WTC11 (cell line): ENCODE data around the gene TMEM89.

Source experiments
- ESRRA ChIP-seq: sonication (generic); formaldehyde crosslinking; IDR thresholded peaks from 2 replicates; pipeline ENCODE4 v1.8.1; 2022; ENCODE audit warnings: mild to moderate bottlenecking, missing genetic modification reagents, borderline replicate concordance
- JUN ChIP-seq: sonication (generic); formaldehyde crosslinking; IDR thresholded peaks from 2 replicates; pipeline ENCODE4 v1.8.0; 2023; ENCODE audit warnings: mild to moderate bottlenecking, missing genetic modification reagents
- SMAD3 ChIP-seq: sonication (generic); formaldehyde crosslinking; IDR thresholded peaks from 2 replicates; pipeline ENCODE4 v1.8.0; 2022; ENCODE audit warnings: missing genetic modification reagents, mild to moderate bottlenecking, borderline replicate concordance
- TF ChIP-seq, protein P1 (sequence below): fragments of 250-450 bp; sonication (Bioruptor Pico); IDR thresholded peaks from 2 replicates; pipeline ENCODE4 v2.1.2; 2022; ENCODE audit warnings: mild to moderate bottlenecking, moderate library complexity
- TF ChIP-seq, protein P2 (sequence below): fragments of 200-600 bp; IDR thresholded peaks from 2 replicates; pipeline ENCODE4 v1.8.0; 2022; ENCODE audit warnings: antibody characterized with exemption
- TF ChIP-seq, protein P3 (sequence below): fragments of 250-450 bp; sonication (Bioruptor Pico); IDR thresholded peaks from 2 replicates; pipeline ENCODE4 v1.9.0; 2021; ENCODE audit warnings: mild to moderate bottlenecking, borderline replicate concordance
- TF ChIP-seq, protein P4 (sequence below): sonication (generic); formaldehyde crosslinking; IDR thresholded peaks from 2 replicates; pipeline ENCODE4 v1.8.0; 2022; ENCODE audit warnings: mild to moderate bottlenecking, missing genetic modification reagents

- TF ChIP-seq JUN = no peak
- TF ChIP-seq, protein P1, sequence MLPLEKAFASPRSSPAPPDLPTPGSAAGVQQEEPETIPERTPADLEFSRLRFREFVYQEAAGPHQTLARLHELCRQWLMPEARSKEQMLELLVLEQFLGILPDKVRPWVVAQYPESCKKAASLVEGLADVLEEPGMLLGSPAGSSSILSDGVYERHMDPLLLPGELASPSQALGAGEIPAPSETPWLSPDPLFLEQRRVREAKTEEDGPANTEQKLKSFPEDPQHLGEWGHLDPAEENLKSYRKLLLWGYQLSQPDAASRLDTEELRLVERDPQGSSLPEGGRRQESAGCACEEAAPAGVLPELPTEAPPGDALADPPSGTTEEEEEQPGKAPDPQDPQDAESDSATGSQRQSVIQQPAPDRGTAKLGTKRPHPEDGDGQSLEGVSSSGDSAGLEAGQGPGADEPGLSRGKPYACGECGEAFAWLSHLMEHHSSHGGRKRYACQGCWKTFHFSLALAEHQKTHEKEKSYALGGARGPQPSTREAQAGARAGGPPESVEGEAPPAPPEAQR (CRISPR knock-in tag) = no peak
- TF ChIP-seq SMAD3 (CRISPR knock-in tag) = no peak
- TF ChIP-seq ESRRA (CRISPR knock-in tag) = no peak
- TF ChIP-seq, protein P2, sequence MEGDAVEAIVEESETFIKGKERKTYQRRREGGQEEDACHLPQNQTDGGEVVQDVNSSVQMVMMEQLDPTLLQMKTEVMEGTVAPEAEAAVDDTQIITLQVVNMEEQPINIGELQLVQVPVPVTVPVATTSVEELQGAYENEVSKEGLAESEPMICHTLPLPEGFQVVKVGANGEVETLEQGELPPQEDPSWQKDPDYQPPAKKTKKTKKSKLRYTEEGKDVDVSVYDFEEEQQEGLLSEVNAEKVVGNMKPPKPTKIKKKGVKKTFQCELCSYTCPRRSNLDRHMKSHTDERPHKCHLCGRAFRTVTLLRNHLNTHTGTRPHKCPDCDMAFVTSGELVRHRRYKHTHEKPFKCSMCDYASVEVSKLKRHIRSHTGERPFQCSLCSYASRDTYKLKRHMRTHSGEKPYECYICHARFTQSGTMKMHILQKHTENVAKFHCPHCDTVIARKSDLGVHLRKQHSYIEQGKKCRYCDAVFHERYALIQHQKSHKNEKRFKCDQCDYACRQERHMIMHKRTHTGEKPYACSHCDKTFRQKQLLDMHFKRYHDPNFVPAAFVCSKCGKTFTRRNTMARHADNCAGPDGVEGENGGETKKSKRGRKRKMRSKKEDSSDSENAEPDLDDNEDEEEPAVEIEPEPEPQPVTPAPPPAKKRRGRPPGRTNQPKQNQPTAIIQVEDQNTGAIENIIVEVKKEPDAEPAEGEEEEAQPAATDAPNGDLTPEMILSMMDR = no peak
- TF ChIP-seq, protein P3, sequence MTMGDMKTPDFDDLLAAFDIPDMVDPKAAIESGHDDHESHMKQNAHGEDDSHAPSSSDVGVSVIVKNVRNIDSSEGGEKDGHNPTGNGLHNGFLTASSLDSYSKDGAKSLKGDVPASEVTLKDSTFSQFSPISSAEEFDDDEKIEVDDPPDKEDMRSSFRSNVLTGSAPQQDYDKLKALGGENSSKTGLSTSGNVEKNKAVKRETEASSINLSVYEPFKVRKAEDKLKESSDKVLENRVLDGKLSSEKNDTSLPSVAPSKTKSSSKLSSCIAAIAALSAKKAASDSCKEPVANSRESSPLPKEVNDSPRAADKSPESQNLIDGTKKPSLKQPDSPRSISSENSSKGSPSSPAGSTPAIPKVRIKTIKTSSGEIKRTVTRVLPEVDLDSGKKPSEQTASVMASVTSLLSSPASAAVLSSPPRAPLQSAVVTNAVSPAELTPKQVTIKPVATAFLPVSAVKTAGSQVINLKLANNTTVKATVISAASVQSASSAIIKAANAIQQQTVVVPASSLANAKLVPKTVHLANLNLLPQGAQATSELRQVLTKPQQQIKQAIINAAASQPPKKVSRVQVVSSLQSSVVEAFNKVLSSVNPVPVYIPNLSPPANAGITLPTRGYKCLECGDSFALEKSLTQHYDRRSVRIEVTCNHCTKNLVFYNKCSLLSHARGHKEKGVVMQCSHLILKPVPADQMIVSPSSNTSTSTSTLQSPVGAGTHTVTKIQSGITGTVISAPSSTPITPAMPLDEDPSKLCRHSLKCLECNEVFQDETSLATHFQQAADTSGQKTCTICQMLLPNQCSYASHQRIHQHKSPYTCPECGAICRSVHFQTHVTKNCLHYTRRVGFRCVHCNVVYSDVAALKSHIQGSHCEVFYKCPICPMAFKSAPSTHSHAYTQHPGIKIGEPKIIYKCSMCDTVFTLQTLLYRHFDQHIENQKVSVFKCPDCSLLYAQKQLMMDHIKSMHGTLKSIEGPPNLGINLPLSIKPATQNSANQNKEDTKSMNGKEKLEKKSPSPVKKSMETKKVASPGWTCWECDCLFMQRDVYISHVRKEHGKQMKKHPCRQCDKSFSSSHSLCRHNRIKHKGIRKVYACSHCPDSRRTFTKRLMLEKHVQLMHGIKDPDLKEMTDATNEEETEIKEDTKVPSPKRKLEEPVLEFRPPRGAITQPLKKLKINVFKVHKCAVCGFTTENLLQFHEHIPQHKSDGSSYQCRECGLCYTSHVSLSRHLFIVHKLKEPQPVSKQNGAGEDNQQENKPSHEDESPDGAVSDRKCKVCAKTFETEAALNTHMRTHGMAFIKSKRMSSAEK = no peak
- TF ChIP-seq, protein P4, sequence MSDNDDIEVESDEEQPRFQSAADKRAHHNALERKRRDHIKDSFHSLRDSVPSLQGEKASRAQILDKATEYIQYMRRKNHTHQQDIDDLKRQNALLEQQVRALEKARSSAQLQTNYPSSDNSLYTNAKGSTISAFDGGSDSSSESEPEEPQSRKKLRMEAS (CRISPR knock-in tag) = no peak
These were observed 29.0 kb downstream of the TMEM89 start for GRCh38 chr3:48592519-48593087.
